ENCODE data around the gene IRF2.
"Not testable (repeated sequence)": the region's sequence is repeated elsewhere in the genome, so short reads cannot be mapped to it uniquely, and the experiment has no call there.

Gene IRF2

DNA sequence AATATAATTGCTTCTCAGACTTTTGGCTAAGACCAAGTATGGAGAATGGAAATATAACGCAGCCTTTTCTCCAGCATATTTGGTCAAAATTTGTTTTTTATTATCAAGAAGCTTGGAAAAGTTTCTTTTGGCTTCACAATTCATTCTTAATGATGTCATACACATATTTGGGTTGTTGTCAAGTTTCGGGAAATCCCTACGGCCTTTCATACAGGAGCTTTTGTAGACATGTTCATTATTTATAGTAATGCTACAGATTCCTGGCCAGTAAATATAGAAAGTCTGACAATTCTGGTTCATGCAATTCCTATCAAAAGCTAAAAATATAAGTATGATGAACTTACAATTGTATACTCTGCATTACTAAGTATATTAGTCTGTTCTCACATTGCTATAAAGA is 112.9 kb downstream of the IRF2 start:
- DNase-seq: peak; percentile 67

DNA sequence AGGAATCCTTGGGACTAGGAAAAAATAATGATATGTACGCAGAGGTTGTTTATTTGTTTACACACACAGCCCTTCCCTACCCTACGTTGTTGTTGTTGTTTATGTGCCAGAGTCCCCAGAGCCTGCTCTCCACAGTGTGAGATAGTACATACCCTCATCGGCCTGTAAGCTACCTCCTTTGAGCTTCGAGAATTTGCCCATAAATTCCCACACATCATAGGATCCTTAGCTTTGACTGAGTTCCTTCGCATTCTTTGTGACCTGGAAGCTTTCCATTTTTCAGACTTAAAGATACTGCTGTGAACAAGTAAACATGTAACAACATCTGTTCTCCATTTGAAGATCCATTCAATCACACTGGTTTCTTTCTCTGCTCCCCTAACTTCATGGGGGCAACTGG is 114.5 kb downstream of the IRF2 start:
- DNase-seq: peak; percentile 54

DNA sequence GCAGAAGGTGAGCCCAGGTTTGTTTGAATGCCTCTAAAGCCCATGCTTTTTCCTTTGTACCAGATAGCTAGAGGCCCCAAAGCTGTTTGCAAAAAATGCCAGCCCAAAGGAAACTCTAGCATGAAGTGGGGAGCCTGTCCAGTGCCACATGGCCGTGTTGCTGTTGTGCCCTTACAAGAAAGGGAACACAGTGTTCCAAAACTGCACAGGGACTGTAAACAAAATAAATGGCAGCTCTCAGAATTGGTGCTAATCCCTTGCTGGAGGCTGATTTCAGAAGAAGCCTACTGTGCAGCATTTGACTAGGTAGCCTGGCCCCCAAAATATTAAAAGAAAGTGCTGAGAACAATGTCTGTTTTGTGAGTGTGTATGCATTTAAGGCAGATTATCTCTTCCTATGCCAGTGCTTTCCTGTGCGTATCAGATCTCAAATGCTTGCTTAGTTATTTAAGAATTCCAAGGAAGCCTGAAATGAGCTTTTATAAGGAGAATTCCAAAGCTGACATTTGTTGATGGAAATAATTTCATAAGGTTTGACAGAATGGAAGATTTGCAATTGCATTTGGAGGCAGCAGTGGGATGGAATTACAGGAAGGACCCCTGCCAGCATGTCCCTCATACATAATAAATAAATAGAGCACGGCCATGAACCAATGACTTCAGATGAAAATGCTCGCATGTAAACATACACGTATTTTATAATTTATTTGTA is 115.7 kb downstream of the IRF2 start:
- no peak for DNase-seq

DNA sequence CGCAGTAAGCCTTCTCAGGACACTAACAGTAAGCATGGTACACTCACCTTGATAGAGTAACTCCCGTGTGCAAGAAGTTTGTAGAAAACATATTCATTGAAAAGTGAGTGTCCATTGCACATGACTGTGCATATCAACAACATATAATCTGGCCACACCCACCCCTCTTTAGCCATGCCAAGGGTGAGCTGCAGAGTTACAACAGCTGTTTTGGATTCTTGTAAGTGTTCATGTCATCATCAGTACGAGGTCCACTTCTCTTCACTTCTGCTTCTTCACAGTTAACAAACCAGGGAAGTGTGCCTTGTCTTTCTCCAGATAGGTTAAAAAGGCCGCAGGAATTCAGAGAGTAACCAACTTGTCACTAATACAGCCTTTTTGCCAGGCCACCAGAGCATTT is 116.6 kb downstream of the IRF2 start:
- no peak for DNase-seq

DNA sequence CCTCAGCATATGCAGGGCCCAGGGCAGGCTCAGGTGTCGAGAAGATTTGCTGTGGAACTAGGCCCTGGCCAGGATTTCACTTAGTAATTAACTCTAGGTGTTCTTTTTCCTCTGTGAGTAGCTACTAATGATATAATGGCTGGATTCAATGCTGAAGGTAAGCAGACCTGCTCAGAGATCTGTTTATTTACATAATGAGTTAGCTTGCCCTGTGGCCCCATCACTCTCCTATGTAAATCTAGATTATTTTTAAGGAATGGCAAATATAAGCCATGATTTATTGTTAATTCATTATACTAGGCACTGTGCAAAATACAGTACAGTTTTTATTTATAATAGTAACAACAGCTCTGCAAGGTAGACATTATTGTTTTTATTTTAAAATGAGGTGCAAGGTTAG is 117.2 kb downstream of the IRF2 start:
- DNase-seq: no peak

DNA sequence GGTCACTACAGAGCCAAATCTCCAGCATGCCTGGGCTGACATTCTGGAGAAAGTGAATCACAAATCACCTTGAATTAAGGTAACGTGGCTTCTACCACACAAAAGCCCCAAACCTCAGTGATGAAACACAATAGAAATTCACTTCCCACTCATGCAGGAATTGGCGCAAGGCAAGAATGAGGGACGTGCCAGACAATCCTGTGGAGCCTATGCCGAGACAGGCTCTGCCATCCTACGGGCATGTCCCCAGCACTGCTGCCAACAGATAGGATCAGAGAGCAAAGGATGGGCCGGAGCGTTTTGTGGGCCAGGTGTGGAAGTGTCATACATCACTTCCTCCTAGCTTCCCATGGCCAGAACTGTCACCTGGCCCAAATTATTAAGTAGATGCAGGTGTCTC is 118.0 kb downstream of the IRF2 start:
- no peak for DNase-seq

DNA sequence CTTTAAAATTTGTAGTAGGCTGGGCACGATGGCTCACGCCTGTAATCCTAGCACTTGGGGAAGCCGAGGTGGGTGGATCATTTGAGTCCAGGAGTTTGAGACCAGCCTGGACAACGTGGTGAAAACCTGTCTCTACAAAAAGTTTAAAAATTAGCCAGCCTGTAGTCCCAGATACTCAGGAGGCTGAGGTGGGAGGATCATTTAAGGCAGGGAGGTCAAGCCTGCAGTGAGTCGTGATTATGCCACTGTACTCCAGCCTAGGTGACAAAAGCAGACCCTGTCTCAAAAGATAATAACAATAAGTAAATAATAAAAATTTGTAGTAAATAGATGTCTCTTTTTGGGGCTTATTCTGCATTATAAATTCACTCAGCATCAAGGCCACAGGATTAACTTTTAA is 118.5 kb downstream of the IRF2 start:
- no peak for DNase-seq

DNA sequence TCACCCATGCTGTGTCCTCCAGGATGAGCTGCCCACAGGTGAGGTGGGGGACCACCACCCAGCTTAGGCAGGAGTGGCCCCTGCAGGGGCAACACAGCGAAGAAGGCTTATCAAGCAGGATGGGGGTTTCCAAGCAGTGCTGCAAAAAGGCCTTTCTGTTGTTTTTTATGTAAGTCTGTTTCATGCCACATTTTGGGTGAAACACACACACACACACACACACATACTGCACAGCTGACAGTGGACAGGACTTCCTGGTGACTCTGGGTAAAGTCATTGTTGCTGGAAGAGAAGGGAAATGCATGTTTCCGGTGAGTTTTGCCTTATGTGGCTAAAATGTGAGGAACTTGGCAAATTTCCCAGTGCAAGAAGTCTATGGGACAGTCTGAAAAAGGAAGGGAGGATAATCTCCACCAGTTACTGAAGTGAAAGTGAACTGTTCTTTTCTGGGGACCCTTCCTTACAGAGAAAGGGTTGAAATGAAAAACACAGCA is 119.2 kb downstream of the IRF2 start:
- peak; percentile 86 for DNase-seq

DNA sequence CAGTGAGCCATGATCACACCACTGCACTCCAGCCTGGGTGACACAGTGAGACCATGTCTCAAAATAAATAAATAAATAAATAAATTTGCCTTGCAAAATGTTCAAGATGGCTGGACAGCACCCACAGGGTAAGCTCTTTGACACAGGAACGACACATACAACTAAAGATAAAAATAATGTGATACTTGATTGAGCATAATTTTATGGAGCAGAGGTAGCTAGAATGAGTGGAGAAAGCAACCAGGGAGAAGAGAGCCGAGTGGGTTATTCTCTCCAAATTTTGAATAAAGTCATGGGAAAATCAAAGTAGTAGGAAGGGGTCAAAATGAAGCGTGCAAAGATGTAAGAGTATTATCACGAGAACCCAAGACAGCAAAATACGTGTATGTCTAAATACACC is 121.5 kb downstream of the IRF2 start:
- DNase-seq: no peak

DNA sequence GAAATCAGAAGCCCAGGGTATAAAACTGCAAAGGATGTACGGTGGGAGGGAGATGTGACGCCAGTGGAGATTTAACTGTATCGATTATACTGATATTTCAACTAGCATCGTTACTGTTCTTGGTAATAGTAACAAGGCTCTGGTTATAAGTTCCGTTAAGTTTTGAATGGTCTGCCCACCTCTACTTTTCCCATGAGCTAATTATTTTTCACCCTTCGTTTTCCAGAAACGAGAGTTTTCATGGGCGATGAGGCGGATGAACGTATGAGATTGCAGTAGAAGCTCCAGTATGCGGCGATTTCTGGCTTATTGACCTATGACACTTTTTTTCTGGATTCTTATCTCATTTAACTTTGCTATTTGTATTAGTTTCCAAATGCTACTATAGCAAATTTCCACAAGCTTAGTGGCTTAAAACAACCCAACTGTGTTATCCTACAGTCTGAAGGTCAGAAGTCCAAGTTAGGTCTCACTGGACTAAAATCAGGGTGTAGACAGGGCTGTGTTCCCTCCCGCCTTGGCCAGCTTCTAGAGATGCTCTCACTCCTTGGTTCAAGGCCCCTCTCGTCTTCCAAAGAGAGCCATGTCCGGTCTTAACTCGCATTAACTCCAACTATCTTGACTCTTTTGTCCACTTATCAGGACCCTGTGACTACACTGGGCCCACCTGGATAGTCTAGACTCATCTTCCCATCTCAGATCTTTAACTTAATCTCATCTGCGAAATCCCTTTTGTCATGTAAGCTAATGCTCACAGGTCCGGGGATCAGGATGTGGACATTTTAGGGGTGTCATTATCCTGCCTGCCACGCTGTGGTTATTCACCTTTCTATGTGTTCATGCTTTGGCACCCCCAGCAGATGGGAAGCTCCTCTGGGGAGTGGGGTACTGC is 122.5 kb downstream of the IRF2 start:
- no peak for DNase-seq

DNA sequence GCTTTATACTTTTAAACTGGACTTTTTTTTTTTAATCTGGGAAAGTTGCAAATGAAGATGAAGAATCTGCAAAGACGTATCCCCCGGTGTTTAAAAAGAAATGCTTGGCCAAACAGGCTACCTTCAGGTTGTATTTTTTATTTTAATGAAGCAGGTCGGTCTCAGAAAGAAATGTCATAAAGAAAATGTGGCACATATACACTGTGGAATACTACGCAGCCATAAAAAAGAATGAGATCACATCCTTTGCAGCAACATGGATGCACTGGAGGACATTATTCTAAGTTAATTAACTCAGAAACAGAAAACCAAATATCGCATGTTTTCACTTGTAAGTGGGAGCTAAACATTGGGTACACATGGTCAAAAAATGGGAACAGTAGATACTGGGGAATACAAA is 123.4 kb downstream of the IRF2 start:
- DNase-seq: no peak

DNA sequence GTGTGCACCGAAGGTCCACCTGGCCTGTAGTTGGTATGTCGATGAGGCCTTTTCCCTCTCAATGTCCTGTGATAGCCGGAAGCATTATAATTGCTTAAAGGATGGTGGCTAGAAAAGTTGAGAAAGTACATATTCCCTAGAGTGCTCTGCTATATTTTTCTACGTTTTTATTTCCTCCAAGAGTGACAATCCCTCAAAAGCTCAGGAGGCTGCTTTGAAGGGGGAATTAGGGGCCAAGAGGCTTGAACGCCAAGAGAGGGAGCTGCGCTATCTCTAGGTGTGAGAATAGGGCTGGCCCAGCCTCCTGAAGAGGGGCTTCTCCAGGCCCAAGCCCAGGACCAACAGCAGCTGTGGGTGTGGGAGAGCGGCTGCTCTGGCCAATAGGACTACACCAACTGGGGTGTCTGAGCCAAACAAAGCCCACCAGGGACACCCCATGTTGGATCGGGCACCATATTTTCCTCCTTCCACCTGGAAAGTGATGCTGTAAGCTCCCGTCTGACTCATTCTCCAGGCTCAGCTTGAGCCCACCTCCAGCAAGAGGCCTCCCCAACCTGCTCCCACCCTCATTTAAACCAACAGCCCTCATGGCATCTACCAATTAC is 124.0 kb downstream of the IRF2 start:
- no peak for DNase-seq

DNA sequence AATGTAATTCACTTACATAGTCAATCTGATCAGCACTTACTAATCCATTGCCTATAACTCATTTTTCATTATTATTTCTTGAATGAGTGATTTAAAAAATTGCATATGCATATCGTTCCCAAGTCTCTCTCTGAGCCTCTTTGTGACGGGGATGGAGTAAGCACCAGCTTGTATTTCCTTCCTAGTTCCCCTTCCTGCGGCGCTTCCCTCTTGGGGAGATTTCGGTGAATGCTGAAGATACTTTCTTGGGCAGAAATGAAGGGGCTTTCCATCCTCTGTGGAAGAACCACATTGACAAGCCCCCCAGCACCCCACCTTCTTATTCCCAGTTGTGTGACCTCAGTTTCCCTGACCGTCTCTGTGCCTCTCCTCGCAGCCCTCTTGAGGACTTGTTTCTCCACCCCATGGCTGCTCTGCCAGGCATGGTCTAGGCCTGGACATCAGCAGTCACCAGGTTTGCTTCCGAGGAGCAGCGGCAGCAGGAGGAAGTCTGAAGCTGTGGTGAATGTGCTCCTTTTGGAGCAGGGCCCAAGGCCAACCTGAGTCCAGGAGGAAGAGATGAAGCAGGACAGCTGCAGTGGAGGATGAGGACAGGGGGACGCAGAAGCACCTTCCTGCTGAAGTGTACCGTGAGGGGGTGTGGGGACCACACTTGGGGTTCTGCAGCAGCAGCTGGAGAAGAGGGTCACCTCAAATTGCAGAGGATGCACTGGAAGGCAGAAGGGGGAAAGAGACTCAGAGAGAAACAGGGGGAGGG is 124.9 kb downstream of the IRF2 start:
- DNase-seq: no peak

DNA sequence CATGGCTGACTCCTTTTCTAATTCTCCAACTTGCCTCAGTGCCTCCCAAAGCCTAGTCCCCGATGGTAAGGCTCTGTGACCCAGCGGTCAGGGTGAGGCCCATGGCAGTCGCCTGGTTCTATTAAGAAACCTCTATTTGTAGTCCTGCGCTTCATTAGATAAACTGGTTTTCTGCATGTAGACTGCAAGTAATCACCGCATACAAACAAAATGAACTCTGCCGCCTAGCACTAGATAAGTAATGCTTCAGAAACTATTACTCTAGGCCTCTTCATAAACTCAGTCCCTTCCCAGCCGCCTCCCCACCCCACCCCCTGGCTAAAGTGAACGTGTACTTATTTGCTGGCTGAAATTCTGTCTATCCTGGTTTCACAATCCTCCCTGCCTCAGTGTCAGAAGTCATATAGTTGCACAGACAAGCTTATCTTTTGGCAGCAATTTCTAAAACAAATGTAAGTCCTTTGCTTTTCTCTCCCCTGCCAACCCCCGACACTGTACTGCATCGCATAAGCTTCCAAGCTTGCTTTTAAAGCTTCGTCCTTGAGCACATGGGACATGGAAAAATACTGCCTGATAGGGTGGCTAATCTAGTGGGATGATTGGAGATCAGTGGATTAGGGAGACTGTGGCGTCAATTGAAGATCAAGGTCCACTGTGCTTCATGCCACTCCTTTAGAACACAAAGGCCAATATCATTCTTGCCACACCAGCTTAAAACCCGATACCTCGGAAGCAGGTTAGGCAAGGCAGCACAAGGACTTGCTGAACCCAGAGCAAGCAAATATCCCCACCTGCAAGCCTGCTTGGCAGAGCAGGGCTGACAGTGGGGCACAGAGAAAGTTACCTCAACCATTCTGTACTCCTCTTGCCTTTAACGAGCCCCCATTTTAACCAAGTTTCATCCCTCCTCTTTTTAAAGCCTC is 125.8 kb downstream of the IRF2 start:
- peak; percentile 27 for DNase-seq

DNA sequence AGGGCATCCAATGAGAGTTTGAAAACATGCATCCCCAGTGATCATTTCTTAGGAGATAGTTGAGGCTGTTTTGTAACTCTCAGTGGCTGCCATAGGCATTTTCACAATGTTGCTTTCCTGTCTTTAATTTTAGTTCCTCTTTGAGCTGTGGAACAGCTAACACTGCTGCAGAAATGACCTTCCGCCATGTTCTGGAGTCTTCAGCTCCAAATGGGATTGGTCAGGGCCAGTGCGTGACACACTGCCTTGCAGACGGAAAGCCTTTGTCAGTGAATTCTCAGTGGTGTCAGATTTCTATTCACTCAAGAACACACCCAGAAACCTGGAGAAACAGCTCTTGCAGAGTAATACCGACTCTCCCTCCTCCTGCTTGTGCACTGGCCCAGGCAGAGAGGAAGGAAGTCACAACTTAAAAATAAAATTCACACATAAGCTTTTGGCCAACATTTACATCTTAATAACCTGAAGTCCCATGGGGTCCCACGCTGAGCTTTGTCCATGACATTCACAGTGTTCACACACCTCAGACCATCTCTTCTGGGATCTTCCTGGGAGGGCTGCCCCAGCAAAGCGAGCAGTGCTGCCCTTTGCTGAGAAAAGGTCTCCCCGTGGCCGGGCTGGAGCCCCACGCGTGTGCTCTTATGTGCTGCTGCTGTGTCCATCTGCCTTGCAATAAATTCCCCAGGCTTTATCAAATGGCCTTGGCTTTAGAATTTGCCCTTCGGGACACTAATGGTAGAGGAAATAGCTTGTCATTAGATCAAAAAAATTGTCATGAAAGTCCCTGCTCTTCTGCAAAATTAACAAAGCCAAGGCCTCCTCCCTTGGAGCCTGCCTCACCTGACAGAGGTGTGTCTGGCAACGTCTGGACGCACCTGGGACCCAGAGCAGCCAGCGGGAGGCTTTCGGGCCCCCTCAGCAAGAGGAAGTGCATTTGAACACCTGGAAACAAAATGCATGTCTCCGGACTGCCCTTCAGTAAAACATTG is 126.8 kb downstream of the IRF2 start:
- DNase-seq: peak; percentile 50

DNA sequence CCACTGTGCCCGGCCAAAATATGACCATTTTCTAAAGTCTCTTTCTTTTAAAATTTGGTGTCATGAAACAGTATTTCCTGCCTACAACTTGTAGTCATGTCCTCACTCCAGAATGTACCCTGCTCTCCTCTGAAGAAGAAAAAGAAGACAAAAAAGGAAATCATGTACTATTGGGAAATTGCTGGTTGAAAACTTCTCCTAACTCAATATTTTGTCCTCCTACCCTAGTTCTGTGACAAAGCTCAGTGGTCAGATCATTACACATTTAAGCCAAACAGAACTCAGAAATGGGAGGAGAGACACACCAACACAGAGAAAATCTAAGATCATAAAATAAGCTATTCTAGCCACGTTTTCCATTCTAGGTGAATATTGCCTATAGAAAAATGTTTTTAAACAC is 127.7 kb downstream of the IRF2 start:
- DNase-seq: no peak

DNA sequence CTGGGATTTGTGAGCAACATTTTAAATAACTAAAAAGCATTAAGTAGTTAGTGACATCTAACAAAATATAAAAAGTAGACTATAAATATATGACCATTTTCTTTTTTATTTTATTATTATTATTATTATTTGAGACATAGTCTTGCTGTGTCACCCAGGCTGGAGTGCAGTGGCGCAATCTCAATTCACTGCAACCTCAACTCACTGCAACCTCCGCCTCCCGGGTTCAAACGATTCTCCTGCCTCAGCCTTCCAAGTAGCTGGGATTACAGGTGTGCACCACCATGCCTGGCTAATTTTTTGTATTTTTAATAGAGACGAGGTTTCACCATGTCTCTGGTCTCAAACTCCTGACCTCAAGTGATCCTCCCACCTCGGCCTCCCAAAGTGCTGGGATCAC is 128.1 kb downstream of the IRF2 start:
- not testable (repeated sequence) for DNase-seq

DNA sequence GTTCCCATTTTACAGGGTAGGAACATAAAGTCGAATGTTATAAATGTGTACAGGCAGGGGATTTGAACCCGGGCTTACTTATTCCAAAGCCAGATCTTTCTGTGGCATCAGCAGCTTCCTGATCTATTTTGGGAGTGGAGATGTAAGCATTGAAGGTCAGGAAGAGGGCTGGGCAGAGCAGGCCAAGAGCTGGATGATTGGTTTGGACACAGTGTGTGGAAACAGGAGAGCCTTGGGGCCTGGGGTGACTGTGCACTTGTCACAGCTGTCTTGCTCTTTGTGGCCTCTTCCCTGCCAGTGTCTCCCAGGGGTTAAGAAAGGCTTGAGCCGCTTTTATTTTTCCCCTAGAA is 128.8 kb downstream of the IRF2 start:
- no peak for DNase-seq

DNA sequence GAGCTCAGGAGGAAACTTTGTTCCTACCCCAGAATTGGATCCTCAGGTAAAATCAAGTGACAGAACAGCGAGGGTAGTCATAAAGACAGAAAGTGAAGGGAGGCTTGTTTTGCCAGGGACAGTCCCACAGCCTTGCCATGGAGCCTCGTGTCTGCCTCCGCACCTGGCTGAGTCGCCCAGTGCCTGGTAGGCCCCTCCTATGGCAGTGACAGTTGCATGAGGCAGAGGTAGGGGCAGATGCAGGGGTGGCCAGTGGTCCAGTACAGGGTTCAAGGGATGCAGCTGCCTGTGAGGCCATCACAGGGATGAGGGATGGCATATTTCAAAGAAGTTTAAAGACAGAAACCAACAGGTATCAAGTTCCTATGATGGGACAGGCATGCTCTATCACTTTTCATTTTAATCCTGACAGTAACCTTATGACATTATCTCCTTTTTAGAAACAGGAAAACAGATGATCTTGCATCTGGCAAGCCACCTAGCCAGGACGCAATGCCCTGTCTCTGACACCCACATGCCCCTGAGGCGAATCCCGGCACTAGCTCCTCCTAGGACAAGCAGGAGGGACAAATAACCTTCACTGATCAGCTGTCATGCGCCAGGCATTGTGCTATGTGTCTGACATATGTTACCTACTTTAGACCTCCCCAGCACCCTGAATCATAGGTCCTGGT is 129.3 kb downstream of the IRF2 start:
- DNase-seq: no peak

DNA sequence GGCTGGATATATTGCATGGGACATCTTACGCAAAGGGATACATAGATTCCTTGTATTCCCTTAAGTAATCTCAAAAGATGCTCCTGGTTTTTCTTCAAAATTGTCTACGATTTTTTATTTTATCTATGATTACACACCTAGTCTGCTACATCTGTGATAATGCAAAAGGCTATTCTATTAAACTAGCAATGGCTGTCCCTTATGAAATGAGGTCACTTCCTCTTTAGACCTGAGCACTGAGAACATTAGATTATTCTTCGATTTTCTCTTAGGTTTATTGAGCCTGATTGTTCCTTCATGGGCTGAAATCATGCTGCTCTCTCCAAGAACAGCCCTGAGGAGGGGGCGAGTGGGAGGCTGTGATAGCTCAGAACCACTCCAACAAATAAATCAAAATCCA is 129.9 kb downstream of the IRF2 start:
- DNase-seq: no peak
